Stimulated activated naive CD8-positive, alpha-beta T cell treated with anti-CD3 and anti-CD28 coated beads, Interleukin-15, amount 100 ng/mL, for 72 hours (primary cell): ENCODE results near the gene CLEC16A.

Experiments used
- ATAC-seq: fragments of 150-1000 bp; cut with Tn5 transposase; 2 replicates; pipeline ENCODE4 v1.10.0; 2021; ENCODE audit warnings: mild to moderate bottlenecking, moderate library complexity
- DNase-seq, 2 donors: peaks; one replicate each; pipeline ENCODE4 v3.0.0; 2021 to 2022
- H3K27ac Mint-ChIP-seq, 2 donors: one replicate each; pipeline ENCODE4 v1.8.0; 2022; ENCODE audit warnings: mild to moderate bottlenecking in 2 of 2, mixed read lengths in 2 of 2, moderate library complexity in 2 of 2
- H3K27me3 Mint-ChIP-seq: one replicate; pipeline ENCODE4 v1.8.0; 2022; ENCODE audit warnings: mixed read lengths
- H3K4me1 Mint-ChIP-seq: one replicate; pipeline ENCODE4 v1.8.0; 2022; ENCODE audit warnings: mild to moderate bottlenecking, mixed read lengths
- H3K4me3 Mint-ChIP-seq, 2 donors: one replicate each; pipeline ENCODE4 v1.8.0; 2022; ENCODE audit warnings: mild to moderate bottlenecking in 2 of 2, mixed read lengths in 2 of 2, moderate library complexity in 1 of 2
- H3K9me3 Mint-ChIP-seq, 2 donors: one replicate each; pipeline ENCODE4 v1.8.0; 2022; ENCODE audit warnings: mixed read lengths in 2 of 2

Gene CLEC16A

DNA sequence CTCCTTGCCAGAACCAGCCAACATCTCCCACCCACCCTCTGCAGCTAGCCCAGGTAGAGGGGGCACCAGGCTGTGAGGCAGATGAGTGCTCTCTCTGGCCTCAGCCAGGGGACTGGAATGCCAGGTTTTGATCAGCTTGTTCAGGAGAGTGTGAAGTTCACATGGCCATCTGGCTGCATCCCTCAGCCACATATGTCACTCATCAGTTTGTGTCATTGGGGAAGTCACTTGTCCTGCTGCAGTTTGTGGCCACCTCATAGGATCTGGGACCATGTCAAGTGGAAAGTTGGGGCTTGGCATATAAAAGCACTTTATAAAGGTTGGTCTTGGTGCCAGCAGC lies 164.1 kb downstream of the CLEC16A start:
- ATAC-seq: no peak
- H3K4me1 Mint-ChIP-seq: peaks cover 64% of the 10 kb centered on the region
- H3K4me3 Mint-ChIP-seq: no peak overlapping the region
- DNase-seq: no peak
- H3K27me3 Mint-ChIP-seq: no peaks in the 10 kb centered on the region
- H3K9me3 Mint-ChIP-seq: peaks cover 0 to 10% of the 10 kb centered on the region in 2 donors
- H3K27ac Mint-ChIP-seq: no peak overlapping the region

DNA sequence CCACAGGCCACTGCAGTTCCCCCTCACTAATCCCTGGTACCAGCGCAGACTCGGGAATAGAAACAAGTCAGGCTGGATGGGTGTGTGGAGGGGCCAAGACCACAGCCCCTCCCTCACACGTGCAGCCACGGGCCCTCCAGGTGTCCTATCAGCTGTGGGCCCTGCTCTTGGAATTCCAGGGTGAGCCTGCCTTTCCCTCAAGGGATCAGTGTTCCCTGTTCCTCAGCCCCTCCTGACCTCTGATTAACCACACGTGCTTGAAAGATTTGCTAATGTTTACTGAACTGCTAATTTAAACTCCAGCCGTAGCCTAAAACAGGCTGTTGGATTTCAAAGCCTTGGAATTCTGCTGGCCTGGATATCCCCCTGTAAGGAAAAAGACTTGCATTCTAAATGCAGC lies 165.2 kb downstream of the CLEC16A start:
- no peak for DNase-seq
- H3K4me3 Mint-ChIP-seq: no peak overlapping the region
- no peak for ATAC-seq
- no peaks in the 10 kb centered on the region for H3K27me3 Mint-ChIP-seq
- H3K27ac Mint-ChIP-seq: peak overlapping the region in 1 of 2 donors; percentile 71
- H3K9me3 Mint-ChIP-seq: peaks cover 0 to 10% of the 10 kb centered on the region in 2 donors
- H3K4me1 Mint-ChIP-seq: peaks cover 64% of the 10 kb centered on the region

DNA sequence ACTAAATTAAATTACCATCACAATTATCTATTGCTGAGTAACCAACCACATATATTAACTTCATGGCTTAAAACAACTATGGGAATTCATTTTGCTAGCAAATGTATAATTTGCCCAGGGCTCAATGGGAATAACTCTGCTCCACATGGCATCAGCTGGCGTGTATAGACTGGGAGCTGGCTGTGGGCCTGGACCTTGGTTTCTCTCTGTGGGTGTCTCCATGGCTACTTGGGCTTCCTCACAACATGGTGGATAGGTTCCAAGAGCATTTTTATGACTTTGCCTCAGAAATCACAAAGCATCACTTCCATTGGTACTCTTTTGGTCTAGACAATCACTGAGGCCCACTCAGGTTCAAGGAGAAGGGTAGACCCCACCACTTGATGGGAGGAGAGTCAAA lies 166.8 kb downstream of the CLEC16A start:
- H3K27ac Mint-ChIP-seq: no peak overlapping the region
- no peak overlapping the region for H3K4me3 Mint-ChIP-seq
- no peaks in the 10 kb centered on the region for H3K27me3 Mint-ChIP-seq
- DNase-seq (no peak), ATAC-seq (no peak)
- peaks cover 0 to 10% of the 10 kb centered on the region in 2 donors for H3K9me3 Mint-ChIP-seq
- peaks cover 61% of the 10 kb centered on the region for H3K4me1 Mint-ChIP-seq

DNA sequence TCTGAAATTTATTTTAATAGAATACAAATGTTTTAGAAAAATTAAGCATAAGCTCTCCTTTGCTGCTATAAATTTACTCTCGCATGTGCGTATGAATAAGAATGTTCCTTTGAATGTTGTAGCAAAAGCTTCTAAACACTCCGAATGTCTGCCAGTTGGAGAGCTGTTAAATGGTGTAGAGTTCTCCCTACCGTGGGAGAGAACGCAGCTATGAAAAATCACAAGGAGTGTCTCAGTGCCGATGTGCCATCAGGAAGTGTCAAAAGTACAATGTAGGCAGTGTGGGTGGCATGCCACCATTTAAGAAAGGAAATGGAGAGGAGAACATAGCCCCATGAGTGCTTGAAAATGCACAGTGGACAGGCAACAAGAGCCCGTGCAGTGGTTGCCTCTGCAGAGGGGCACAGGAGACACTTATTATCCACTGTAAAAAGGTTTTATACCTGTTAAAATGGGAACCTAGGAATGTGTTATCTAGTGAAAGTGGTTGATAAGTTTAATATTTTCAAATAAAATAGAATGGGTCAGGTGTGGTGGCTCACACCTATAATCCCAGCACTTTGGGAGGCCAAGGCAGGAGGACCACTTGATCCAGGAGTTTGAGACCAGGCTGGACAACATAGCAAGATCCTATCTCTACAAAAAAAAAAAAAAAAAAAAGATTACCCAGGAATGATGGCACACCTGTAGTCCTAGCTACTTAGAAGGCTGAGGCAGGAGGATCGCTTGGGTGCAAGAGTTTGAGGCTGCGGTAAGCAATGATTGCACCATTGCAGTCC lies 167.7 kb downstream of the CLEC16A start:
- H3K9me3 Mint-ChIP-seq: peaks cover 0 to 10% of the 10 kb centered on the region in 2 donors
- H3K4me3 Mint-ChIP-seq: no peak overlapping the region
- DNase-seq (no peak), ATAC-seq (no peak)
- H3K27me3 Mint-ChIP-seq: no peaks in the 10 kb centered on the region
- no peak overlapping the region for H3K27ac Mint-ChIP-seq
- peaks cover 61% of the 10 kb centered on the region for H3K4me1 Mint-ChIP-seq

DNA sequence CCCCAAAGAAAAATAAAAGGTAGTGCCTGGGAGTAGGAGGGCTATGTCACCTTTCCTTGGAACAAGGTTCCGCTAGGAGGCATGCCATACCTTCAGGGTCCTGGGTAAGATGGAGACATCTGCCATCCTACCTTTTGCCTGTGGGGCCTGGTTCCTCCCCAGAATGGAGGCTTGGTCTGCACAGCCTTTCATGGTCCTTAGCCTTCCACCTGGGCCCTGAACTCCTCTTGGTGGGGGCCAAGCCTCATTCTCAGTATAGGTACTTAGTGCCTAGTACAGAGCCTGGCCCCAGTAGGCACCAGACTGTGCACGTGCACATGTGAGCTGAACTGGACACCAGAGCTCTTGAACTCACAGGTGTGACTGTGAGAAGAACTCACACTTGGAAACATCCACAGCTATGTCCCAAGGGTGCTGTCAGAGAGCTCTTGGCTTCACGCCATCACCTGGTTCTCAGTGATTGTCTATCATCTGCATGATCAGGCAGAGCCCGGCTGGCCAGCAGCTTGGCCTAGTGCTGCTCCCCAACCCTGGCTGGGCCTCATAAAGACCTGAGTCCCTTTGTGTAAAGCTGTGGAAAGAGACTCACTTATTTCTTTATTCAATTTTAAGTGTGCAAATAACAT lies 168.5 kb downstream of the CLEC16A start:
- no peak for ATAC-seq

DNA sequence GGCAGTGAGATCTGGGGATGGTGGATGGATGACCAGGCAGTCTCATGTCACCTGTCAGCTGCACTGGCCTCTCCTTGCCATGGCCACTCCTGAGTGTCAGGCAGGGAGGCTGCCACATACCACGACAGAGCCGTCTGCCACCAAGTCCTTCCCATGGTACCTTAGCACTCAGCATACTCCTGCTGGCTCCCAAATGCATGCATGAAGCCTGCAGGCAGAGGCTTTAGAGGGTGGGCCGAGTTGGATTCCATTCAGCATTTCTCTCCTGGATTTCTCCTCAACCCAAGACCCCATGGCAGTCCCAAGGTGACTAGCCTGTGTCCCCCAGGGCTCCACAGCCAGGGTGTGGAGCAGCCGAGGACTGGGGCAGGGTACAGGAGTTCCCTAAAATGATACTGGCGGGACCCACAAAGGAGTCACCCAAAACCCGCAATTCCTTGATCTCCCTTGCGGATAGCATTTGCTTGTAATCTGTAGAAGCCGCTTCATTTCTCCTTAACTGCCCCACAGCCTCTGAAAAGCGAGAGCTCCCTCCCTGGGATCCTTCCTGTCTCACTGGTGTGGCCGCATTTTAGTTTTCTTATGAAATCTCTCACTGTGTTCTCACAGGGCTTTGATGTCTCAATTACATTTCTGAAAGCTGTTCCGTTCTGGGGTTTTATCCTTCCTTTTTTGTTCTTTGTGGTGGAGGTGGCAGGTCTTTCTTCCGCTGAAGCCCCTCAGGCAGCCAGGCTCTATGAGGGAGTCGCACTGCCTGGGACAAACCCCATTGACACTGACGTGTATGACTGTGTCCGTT lies 170.2 kb downstream of the CLEC16A start:
- Mint-ChIP-seq H3K9me3 (peaks cover 0 to 10% of the 10 kb centered on the region in 2 donors), H3K4me3 (peak overlapping the region; percentile 59 to 67), H3K27ac (peak overlapping the region; percentile 75 to 89), H3K27me3 (no peaks in the 10 kb centered on the region), H3K4me1 (peaks cover 69% of the 10 kb centered on the region)
- ATAC-seq: peak; percentile 91
- peak; percentile 36 to 61 for DNase-seq

More for the DNA sequence above, 168.5 kb downstream of the CLEC16A start:
- no peak for DNase-seq
- Mint-ChIP-seq H3K4me3 (peak overlapping the region in 1 of 2 donors; percentile 14), H3K9me3 (peaks cover 0 to 10% of the 10 kb centered on the region in 2 donors), H3K27me3 (no peaks in the 10 kb centered on the region), H3K4me1 (peaks cover 65% of the 10 kb centered on the region), H3K27ac (peak overlapping the region in 1 of 2 donors; percentile 42)

DNA sequence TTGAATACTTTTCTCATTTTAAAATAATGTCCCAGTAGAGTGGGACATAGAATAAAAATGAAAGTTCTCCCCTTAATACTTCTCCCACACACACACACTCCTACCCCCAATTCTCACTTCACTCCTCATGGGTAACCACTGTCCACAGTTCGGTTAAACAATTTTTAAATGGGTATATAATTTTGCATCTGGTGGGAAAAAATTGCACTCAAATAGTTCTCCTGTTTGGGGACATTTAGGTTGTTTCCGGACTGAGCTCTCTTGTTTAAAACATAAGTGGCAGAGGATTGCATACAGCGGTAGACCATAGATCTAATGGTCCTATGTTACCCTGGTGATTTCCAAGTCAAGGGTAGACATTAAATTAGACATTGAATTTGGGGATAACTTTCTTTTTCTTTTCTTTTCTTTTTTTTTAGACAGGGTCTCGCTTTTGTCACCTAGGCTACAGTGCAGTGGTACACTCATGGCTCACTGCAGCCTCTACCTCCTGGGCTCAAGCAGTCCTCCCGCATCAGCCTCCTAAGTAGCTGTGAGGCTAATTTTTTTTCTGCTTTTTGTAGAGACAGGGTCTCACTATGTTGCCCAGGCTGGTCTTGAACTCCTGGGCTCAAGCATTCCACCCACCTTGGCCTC lies 173.3 kb downstream of the CLEC16A start:
- no peak overlapping the region for H3K4me3 Mint-ChIP-seq

DNA sequence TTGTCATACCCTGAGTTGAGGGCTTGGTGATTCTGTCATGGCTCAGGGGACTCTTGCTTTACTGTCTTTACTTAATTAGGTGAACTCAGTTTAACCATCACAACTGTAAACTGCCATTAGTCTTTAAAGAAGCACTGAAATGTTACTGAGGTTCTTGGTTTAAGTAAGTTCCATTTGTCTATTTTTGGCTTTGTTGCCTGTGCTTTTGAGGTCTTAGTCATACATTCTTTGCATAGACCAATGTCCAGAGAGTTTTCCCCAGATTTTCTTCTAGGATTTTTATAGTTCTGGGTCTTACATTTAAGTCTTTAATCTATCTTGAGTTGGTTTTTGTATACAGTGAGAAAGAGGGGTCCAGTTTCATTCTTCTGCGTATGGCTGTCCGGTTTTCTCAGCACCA lies 174.1 kb downstream of the CLEC16A start:
- Mint-ChIP-seq H3K9me3 (no peaks in the 10 kb centered on the region), H3K27ac (no peak overlapping the region)

More for the DNA sequence above, 173.3 kb downstream of the CLEC16A start:
- Mint-ChIP-seq H3K27ac (peak overlapping the region in 1 of 2 donors; percentile 23), H3K4me1 (peaks cover 62% of the 10 kb centered on the region), H3K9me3 (no peaks in the 10 kb centered on the region), H3K27me3 (no peaks in the 10 kb centered on the region)
- DNase-seq (no peak), ATAC-seq (no peak)

DNA sequence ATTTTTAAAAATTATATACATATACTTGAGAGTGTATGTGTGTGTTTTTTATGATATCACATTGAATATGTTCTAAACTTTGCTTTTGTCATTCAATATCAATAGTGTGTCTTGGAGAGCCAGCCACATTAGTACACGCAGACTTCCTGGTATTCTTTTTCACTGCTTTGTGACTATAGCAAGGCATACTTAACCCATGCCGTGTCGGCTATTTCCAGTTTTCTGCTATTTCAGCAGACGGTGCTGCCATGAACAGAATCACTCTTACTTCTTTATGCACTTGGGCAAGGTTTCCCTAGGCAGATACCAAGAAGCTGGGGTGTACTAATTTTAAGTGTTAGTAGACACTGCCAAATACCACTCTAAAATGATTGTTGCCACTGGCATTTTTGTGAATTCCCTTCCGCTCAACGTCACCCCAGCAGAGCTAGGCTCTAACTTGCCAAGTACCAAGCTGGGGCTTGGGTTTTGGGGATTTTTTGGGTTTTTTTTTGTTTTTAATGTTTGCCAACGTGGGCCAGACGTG lies 176.8 kb downstream of the CLEC16A start:
- ATAC-seq (no peak), DNase-seq (no peak)
- Mint-ChIP-seq H3K27ac (no peak overlapping the region), H3K9me3 (no peaks in the 10 kb centered on the region), H3K27me3 (no peaks in the 10 kb centered on the region), H3K4me3 (no peak overlapping the region), H3K4me1 (peaks cover 37% of the 10 kb centered on the region)

More for the DNA sequence above, 174.1 kb downstream of the CLEC16A start:
- ATAC-seq (no peak), DNase-seq (no peak)
- Mint-ChIP-seq H3K27me3 (no peaks in the 10 kb centered on the region), H3K4me3 (no peak overlapping the region), H3K4me1 (peaks cover 55% of the 10 kb centered on the region)

DNA sequence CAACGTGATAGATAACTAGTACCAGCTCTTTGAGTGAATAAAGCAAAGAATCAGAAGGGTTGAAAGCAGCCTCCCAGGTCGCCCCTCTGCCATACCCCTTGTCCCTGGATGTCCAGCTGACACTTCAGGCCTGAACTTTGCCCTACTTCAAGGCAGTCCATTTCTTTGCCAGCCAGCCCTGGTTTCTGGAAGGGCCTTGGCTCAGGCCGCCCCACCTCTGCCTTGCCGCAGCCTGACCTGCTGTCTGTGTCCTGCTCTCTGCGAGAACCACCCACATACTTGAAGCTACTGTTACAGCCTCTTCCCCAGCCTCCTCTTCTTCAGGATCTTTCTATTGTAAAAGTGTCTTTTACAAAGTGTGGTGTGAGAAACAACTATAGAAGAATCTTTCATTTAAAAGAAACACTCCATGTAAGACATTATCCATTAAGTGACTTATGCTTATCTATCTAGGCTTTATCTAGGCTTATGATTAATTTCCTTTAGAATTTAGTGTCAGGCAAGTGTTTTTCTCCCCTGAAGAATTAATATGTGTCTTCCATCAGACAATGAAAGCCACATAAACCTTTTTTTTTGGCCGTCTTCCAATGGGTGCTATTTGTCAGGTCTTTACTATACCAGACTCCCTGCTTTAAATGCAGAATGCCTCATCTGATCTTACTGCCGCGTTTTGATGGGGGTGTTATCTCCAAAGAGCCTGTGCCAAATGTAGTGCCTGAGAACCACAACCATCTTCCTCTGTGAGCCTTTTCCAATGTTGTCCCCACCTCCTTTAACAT lies 177.7 kb downstream of the CLEC16A start:
- no peak for ATAC-seq
- H3K9me3 Mint-ChIP-seq: no peaks in the 10 kb centered on the region
- no peak overlapping the region for H3K4me3 Mint-ChIP-seq
- H3K27me3 Mint-ChIP-seq: no peaks in the 10 kb centered on the region
- no peak for DNase-seq
- peaks cover 34% of the 10 kb centered on the region for H3K4me1 Mint-ChIP-seq
- peak overlapping the region in 1 of 2 donors; percentile 11 for H3K27ac Mint-ChIP-seq

DNA sequence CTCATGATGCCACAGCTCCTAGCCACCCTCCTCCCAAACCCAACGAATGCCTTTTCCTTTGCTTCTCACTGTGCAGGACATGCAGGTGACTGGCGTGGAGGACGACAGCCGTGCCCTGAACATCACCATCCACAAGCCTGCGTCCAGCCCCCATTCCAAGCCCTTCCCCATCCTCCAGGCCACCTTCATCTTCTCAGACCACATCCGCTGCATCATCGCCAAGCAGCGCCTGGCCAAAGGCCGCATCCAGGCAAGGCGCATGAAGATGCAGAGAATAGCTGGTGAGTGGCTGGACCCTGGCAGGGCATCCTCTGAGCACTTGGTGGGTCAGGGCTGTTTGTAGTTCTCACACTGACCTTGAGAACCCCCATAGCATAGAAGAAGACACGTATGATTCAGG lies 179.3 kb downstream of the CLEC16A start:
- Mint-ChIP-seq H3K9me3 (no peaks in the 10 kb centered on the region), H3K27me3 (no peaks in the 10 kb centered on the region), H3K27ac (peak overlapping the region in 1 of 2 donors; percentile 57), H3K4me1 (peaks cover 28% of the 10 kb centered on the region), H3K4me3 (no peak overlapping the region)
- ATAC-seq: no peak
- no peak for DNase-seq

DNA sequence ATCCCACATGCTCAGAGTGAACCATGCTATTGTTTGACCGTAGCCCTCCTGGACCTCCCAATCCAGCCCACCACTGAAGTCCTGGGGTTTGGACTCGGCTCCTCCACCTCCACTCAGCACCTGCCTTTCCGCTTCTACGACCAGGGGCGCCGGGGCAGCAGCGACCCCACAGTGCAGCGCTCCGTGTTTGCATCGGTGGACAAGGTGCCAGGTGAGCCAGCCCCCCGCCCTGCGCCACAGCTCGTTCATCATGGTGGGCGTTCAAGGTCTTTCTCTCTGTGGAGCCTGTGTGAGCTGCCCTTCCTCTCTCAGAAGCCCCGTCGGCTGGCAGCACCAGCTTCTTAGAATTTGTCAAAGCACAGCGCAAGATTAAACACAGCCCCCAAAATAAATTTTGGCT lies 181.6 kb downstream of the CLEC16A start:
- Mint-ChIP-seq H3K27me3 (no peaks in the 10 kb centered on the region), H3K27ac (peak overlapping the region in 1 of 2 donors; percentile 95), H3K4me1 (peaks cover 51% of the 10 kb centered on the region), H3K4me3 (no peak overlapping the region), H3K9me3 (no peaks in the 10 kb centered on the region)
- no peak for DNase-seq
- ATAC-seq: no peak

DNA sequence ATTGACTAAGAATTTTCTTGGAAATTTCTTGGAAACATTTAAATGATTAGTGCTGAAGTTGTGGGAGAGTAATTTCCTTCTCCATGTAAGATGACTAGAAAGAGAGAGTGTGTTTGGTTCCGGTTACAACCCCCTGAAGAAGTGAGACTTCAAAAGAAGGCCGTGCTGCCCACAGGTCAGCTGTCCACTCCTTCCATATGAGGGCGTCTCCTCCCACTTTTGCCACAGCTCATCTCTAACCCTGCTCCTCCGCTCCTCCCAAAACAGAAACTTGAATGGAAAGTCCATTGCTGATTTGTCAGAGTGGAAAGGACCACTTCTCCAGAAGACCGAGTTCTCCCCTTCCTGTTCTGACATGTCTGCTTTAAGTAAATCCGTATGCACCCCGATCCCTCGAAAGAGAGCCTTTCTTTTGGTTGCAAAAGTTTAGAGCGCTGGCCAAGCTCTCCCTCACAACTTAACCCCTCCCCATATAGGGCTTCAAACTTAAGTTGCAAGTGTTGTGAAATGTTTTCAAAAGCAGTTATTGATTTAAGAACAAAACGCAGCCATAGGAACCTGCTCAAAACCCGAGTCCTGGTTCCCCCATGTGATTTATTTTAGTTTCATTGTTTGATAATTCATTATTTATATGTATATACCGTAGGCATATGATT lies 182.2 kb downstream of the CLEC16A start:
- no peaks in the 10 kb centered on the region for H3K27me3 Mint-ChIP-seq
- peak overlapping the region in 1 of 2 donors; percentile 95 for H3K27ac Mint-ChIP-seq
- H3K4me1 Mint-ChIP-seq: peaks cover 57% of the 10 kb centered on the region
- no peak for ATAC-seq
- H3K4me3 Mint-ChIP-seq: no peak overlapping the region
- no peaks in the 10 kb centered on the region for H3K9me3 Mint-ChIP-seq
- DNase-seq: no peak

DNA sequence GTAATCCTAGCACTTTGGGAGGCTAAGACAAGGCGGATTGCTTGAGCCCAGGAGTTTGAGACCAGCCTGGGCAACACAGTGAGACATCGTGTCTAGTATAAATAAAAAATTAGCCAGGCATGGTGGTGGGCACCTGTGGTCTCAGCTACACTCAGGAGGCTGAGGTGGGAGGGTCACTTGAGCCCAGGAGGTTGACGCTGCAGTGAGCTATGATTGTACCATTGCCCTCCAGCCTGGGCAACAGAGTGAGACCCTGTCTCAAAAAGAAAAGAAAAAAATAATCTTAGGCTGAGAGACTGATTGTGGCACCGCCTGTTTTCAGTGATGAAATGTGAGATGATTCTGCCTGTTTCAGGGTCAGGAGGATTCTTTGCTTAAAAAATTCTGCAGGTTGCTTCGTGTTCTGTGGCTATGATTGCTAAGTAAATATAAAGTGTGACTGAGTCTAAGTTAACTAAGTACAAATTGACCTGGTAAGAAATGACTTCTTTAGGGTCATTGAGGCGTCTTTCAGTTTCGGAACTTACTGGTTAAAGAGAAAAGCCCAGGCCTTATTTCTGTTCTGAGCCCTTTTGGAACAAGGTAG lies 183.3 kb downstream of the CLEC16A start:
- DNase-seq (no peak), ATAC-seq (no peak)
- Mint-ChIP-seq H3K4me1 (peaks cover 61% of the 10 kb centered on the region), H3K9me3 (no peaks in the 10 kb centered on the region), H3K27ac (no peak overlapping the region), H3K4me3 (no peak overlapping the region), H3K27me3 (no peaks in the 10 kb centered on the region)
